HG03558 (cell line): ENCODE measurements around the gene NSFL1C.
A peak's percentile ranks its signal among the peaks of the same experiment; 100 is the strongest.

Experiments
- ATAC-seq: cut with Tn5 transposase; IDR thresholded peaks from one replicate; pipeline ENCODE4 v1.9.1; 2021; ENCODE audit warnings: moderate number of reproducible peaks; ENCODE audit not compliant: unreplicated experiment; ENCODE audit errors: extremely low read depth

The NSFL1C gene

DNA sequence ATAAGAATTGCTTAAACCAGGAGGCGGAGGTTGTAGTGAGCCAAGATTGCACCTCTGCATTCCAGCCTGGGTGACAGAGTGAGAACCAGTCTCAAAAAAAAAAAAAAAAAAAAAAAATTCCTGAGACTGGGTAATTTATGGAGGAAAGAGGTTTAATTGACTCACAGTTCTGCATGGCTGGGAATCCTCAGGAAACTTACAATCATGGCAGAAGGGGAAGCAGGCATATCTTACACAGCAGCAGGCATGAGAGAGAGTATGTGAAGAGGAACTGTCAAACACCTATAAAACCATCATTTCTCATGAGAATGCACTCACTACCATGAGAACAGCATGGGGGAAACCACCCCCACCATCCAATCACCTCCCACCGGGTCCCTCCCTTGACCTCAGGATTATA, 72.0 kb downstream of the NSFL1C start:
- ATAC-seq = no peak

DNA sequence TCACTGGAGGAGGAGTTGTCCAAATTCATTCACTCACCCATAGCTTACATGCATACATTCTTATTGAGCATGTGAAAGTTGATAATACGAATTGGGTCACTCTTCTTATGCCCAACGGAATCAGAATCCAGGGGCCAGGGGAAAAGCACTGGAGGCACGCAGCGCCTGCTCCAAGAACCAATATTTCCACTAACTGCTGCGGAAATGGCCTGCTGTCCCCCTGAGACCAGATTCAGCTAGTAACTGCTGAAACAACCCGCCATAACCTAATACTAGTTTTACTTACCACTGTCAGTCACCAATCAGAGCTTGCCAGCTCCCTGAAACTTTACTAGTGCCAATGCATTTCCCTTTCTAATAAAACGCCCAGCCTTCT, 73.2 kb downstream of the NSFL1C start:
- ATAC-seq = no peak

DNA sequence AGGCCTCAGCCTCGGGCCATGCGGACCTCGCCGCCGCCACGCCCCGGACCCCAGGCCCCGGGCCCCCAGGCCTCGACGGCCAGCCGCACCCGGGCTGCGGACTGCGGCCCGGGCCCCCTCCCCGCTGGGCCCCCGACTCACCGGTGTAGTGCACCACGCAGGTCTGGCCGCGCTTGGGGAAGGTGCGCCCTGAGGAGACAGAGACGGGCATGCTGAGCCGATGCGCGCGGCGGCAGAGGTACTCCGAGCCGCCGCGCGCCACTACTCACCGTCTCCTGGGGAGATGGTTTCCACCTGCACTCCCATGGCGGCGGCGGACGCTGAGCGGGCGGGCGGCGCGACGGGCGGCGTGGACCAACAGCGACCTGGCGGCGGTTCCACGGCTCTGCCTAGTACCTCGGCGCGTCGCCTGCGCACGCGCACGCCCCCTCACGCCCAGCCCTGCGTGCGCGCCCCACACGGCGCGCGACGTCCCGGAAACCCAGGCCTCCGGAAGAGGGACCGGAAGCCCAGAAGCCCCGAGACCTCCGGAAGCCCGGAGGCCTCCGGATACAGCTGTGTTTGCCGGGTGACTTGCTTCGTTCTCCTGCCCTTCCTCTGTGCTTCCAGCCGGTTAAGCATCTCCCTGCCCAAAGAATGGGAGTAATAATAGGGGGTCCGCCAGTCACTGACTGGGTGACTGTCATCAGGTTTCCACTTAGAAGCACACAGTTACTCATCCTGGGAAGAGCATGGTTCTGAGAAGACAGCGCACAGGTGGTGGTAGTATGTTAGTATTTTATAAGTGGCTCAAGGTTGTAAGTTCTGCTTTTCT, 73.7 kb downstream of the NSFL1C start, which contains the start of gene FKBP1A:
Gene FKBP1A, minus strand, starts transcription at position 362 of the 814 bp plus-strand sequence. Its CDS starts 56 bp downstream, at position 306.
- ATAC-seq = peak; percentile 52

DNA sequence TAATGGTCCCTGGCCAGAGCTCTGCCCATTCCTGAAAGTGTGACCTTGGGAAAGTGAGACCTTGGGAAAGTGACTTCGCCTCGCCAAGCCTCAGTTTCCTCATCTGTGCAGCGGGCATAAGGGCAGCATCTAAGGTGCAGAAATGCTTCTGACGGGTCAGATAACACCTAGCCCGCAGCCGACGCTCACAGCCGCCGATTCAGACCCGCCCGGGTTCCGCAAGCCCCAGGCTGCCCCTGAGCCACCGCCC, 74.3 kb downstream of the NSFL1C start:
- ATAC-seq = peak; percentile 9
